K562 (cell line): ENCODE measurements around the gene ZBED4. TPM values are rescaled to one million over a fixed set of nuclear protein-coding genes. Genes with fewer than 3 reads are reported as not detected.

ENCODE experiments used
- ATAC-seq: fragments of 200-7000 bp; cut with Tn5 transposase; 3 replicates; pipeline ENCODE4 v1.9.1; 2020; ENCODE audit warnings: moderate library complexity
- BruUV-seq: library from RNA; stranded (reverse); fragments of 400-500 nt; replicated peaks from 2 replicates; lab custom pipeline; 2021; lab: Mats Ljungman, UMichigan
- CTCF ChIA-PET: fragments of 300-600 bp; formaldehyde crosslinking; extraction: SDS; loops from one replicate; lab custom pipeline; 2021; ENCODE audit warnings: low intra/inter-chr PET ratio; lab: Yijun Ruan, JAX
- POLR2A ChIA-PET: fragments of 300-600, 350-650 bp; sonication (Branson Sonifier 250); formaldehyde crosslinking; extraction: SDS; loops from one replicate; lab custom pipeline; 2021; ENCODE audit warnings: antibody characterized with exemption, inconsistent platforms; lab: Yijun Ruan, JAX
- DNase-seq, 4 experiments: peaks; one replicate each; pipeline versions ENCODE4 v3.0.0 to v3.0.0-alpha.2; 2011 to 2018; ENCODE audit warnings: low spot score in 3 of 4, mixed read lengths in 3 of 4; ENCODE audit errors: extremely low read depth in 1 of 4
- FAIRE-seq: peaks from 2 replicates; lab custom pipeline; 2011; peaks lifted over from hg19 to GRCh38; lab: Jason Lieb, UNC
- H2AFZ ChIP-seq: 2 replicates; pipeline ENCODE4 v1.6.0; 2011; ENCODE audit warnings: low read depth, low read length, control low read depth, inconsistent platforms
- H3K27ac ChIP-seq: fragments of 200-600 bp; 3 replicates; pipeline ENCODE4 v1.8.0; 2011; ENCODE audit warnings: low read depth, mild to moderate bottlenecking, control low read depth, inconsistent platforms, low read length, moderate library complexity, mixed read lengths; ENCODE audit errors: extremely low read depth
- H3K27me3 ChIP-seq, 2 experiments: fragments of 300-600 bp in 1 of 2; 2 replicates in 1 of 2; 3 replicates in 1 of 2; pipeline versions ENCODE4 v1.6.0 to v1.8.0; 2011; ENCODE audit warnings: inconsistent platforms in 2 of 2, low read length in 2 of 2, mild to moderate bottlenecking in 1 of 2, mixed read lengths in 1 of 2, moderate library complexity in 1 of 2; ENCODE audit not compliant: control insufficient read depth in 2 of 2, insufficient read depth in 2 of 2
- H3K36me3 ChIP-seq: fragments of 300-600 bp; 3 replicates; pipeline ENCODE4 v1.8.0; 2011; ENCODE audit warnings: mild to moderate bottlenecking, low read length, inconsistent platforms; ENCODE audit not compliant: control insufficient read depth, insufficient read depth
- H3K4me1 ChIP-seq, 2 experiments: fragments of 200-600 bp in 1 of 2; replicated peaks in 1 of 2; 2 replicates in 1 of 2; 3 replicates in 1 of 2; pipeline versions ENCODE4 v1.5.1 to v1.8.0; 2011; ENCODE audit warnings: inconsistent platforms in 2 of 2, low read length in 2 of 2, mild to moderate bottlenecking in 1 of 2, mixed read lengths in 1 of 2, moderate library complexity in 1 of 2; ENCODE audit not compliant: control insufficient read depth in 2 of 2, insufficient read depth in 2 of 2
- H3K4me2 ChIP-seq: 2 replicates; pipeline ENCODE4 v1.6.1; 2011; ENCODE audit warnings: low read length, control low read depth, inconsistent platforms, mixed read lengths; ENCODE audit not compliant: insufficient read depth
- H3K4me3 ChIP-seq: fragments of 200-600 bp; sonication (generic), shearing (Covaris generic); 2 replicates; pipeline ENCODE4 v1.5.1; 2016; ENCODE audit warnings: control low read depth, inconsistent platforms
- H3K79me2 ChIP-seq: fragments of 200-600 bp; 3 replicates; pipeline ENCODE4 v1.8.0; 2011; ENCODE audit warnings: low read length, inconsistent platforms; ENCODE audit not compliant: control insufficient read depth, insufficient read depth
- H3K9ac ChIP-seq, 2 experiments: 2 replicates each; pipeline versions ENCODE4 v1.6.0 to v1.6.1; 2011; ENCODE audit warnings: low read depth in 2 of 2, low read length in 2 of 2, control low read depth in 1 of 2, inconsistent platforms in 1 of 2, mild to moderate bottlenecking in 1 of 2, mixed read lengths in 1 of 2; ENCODE audit not compliant: insufficient read depth in 1 of 2
- H3K9me1 ChIP-seq: one replicate; pipeline ENCODE4 v1.6.0; 2011; ENCODE audit warnings: inconsistent platforms, mild to moderate bottlenecking, low read length, moderate library complexity; ENCODE audit not compliant: control insufficient read depth, insufficient read depth
- H3K9me3 ChIP-seq: replicated peaks from 2 replicates; pipeline ENCODE4 v1.5.1; 2011; ENCODE audit warnings: low read depth, low read length, inconsistent platforms; ENCODE audit not compliant: control insufficient read depth, insufficient read depth
- H4K20me1 ChIP-seq: replicated peaks from 2 replicates; pipeline ENCODE4 v1.6.1; 2011; ENCODE audit warnings: low read length, inconsistent platforms, mixed read lengths; ENCODE audit not compliant: control insufficient read depth, insufficient read depth
- EGR1 ChIP-seq: fragments of 450-650 bp; conservative IDR thresholded peaks from 2 replicates; pipeline ENCODE4 v1.6.1; 2017; ENCODE audit warnings: mild to moderate bottlenecking
- FOXA1 ChIP-seq: fragments of 450-650 bp; IDR thresholded peaks from 2 replicates; pipeline ENCODE4 v1.6.1; 2016; ENCODE audit warnings: mild to moderate bottlenecking, borderline replicate concordance
- FOXJ3 ChIP-seq: sonication (generic); formaldehyde crosslinking; IDR thresholded peaks from 2 replicates; pipeline ENCODE4 v1.4.0; 2020; ENCODE audit warnings: mild to moderate bottlenecking, missing genetic modification reagents
- KDM5B ChIP-seq: fragments of 200-600 bp; sonication (generic); IDR thresholded peaks from 2 replicates; pipeline ENCODE4 v1.6.1; 2012; ENCODE audit warnings: low read depth, mild to moderate bottlenecking, moderate library complexity, low read length, control low read depth, inconsistent platforms; ENCODE audit not compliant: insufficient replicate concordance
- NR1H2 ChIP-seq: sonication (generic); formaldehyde crosslinking; IDR thresholded peaks from 2 replicates; pipeline ENCODE4 v1.4.0; 2020; ENCODE audit warnings: mild to moderate bottlenecking, missing genetic modification reagents
- PURB ChIP-seq: sonication (generic); formaldehyde crosslinking; IDR thresholded peaks from 2 replicates; pipeline ENCODE4 v1.9.0; 2021; ENCODE audit warnings: low read depth, mild to moderate bottlenecking, missing genetic modification reagents
- SMARCB1 ChIP-seq: IDR thresholded peaks from 2 replicates; pipeline ENCODE4 v1.6.1; 2011; ENCODE audit warnings: improper control_type of control experiment, low read depth; ENCODE audit not compliant: insufficient read length
- SP1 ChIP-seq: sonication (generic); formaldehyde crosslinking; IDR thresholded peaks from 2 replicates; pipeline ENCODE4 v1.8.1; 2022; ENCODE audit warnings: mild to moderate bottlenecking, missing genetic modification reagents
- WGBS: fragments of 100-300 bp; shearing (Covaris generic); methylation state at CpG from one replicate; pipeline ENCODE4 v1.1.6; 2016; ENCODE audit warnings: low coverage, mixed read lengths; ENCODE audit not compliant: insufficient coverage; ENCODE audit errors: missing lambda C conversion rate; 5-methylcytosine and 5-hydroxymethylcytosine counted together
- in situ Hi-C: fragments of 300-500 bp; cut with MboI; formaldehyde crosslinking; loops from 4 replicates; pipeline ENCODE4 v1.15.0; 2018; ENCODE audit warnings: inconsistent platforms, mixed read lengths
- intact Hi-C: fragments of 100-400 bp; cut with micrococcal nuclease; formaldehyde crosslinking; loops from 2 replicates; pipeline ENCODE4 v1.14.2; 2022
- polyA plus RNA-seq, 8 experiments: library from polyadenylated mRNA; depleted of rRNA in 4 of 8; stranded (reverse) in 5 of 8; unstranded in 3 of 8; fragments of >200 nt; fragmentation: Nextera tagmentation in 2 of 8; fragmentation: Illumina TruSeq in 1 of 8; extraction: Ambion mirVana in 2 of 8; extraction: Trizol in 1 of 8; gene quantifications; 2 replicates each; pipeline versions ENCODE4 v1.2.1 to v1.2.3, GENCODE V29; 2011 to 2014; ENCODE audit warnings: inconsistent platforms in 1 of 8, missing spikeins in 1 of 8
- total RNA-seq, 7 experiments: library from RNA; depleted of rRNA in 6 of 7; stranded (reverse); fragments of >200 nt in 6 of 7; fragmentation: Illumina TruSeq in 2 of 7; extraction: Trizol in 2 of 7; gene quantifications; 2 replicates each; pipeline versions ENCODE4 v1.2.1 to v1.2.3, GENCODE V29; 2011 to 2021; ENCODE audit warnings: low replicate concordance in 1 of 7
- TF ChIP-seq, protein P1 (sequence below): fragments of 450-650 bp; formaldehyde crosslinking; IDR thresholded peaks from 2 replicates; pipeline ENCODE4 v1.4.0; 2020; ENCODE audit warnings: mild to moderate bottlenecking, moderate library complexity
- TF ChIP-seq, protein P2 (sequence below): fragments of 450-650 bp; IDR thresholded peaks from 2 replicates; pipeline ENCODE4 v1.6.1; 2018; ENCODE audit not compliant: partially characterized antibody

The ZBED4 gene
- total and polyA plus RNA-seq, 9 of the 15 experiments (the other 6 are each of a cell fraction or from before 2014, with no cell fraction given) = 1.5 to 16.8 (median 7.4) TPM

DNA sequence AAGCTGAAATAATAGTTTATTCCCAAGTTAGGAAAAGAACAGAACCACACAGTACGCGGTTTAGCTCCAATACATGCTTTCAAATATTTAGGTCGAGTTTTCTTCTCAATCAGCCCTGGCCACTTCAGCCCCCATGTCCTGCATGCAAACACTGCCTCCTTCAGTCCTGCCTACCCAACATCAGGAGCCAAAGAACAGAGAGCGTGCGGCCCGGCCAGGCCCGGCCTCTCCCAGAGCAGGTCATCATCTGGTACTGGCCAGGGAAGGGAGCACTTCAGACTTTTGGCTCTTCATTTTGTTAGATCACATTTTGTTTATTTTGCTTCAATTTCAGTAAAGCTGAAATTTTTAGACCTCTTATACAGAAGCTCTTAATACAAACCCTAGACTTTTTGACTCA lies 32.7 kb upstream of the ZBED4 start:
- Histone ChIP-seq H4K20me1 (peaks cover 16% of the 10 kb centered on the region; the same call in 1 of the 2 replicates), H3K4me2 (no peak overlapping the region), H2AFZ (no peak overlapping the region), H3K27ac (no peak overlapping the region), H3K36me3 (peaks cover 81% of the 10 kb centered on the region; the same call in 2 of the 3 replicates), H3K27me3 (no peaks in the 10 kb centered on the region), H3K79me2 (peaks cover 89% of the 10 kb centered on the region), H3K9ac (no peak overlapping the region), H3K9me3 (no peaks in the 10 kb centered on the region), H3K4me1 (peaks cover 5 to 25% of the 10 kb centered on the region in 2 experiments; a peak in 4 of 5 replicates), H3K9me1 (peaks cover 4% of the 10 kb centered on the region), H3K4me3 (no peak overlapping the region)
- ChIA-PET POLR2A (interaction anchor here (0.6 to 1.2 kb wide), 3 partner anchors 8 to 126 kb away, joined by 3 to 4 read pairs (median 3); no protein-coding TSS in a partner anchor), CTCF (no interaction called here)
- FAIRE-seq = no peak
- 90% methylated on average over 7 of the region's 7 CpGs for WGBS
- TSS peak; percentile 4 for BruUV-seq
- DNase-seq = no peak
- in situ Hi-C loops = loop anchor here (10.0 kb wide), 1 partner anchor 94 kb away; the partner anchor contains the start of genes ALG12 and CRELD2
- TF ChIP-seq KDM5B = no peak
- TF ChIP-seq, protein P1, sequence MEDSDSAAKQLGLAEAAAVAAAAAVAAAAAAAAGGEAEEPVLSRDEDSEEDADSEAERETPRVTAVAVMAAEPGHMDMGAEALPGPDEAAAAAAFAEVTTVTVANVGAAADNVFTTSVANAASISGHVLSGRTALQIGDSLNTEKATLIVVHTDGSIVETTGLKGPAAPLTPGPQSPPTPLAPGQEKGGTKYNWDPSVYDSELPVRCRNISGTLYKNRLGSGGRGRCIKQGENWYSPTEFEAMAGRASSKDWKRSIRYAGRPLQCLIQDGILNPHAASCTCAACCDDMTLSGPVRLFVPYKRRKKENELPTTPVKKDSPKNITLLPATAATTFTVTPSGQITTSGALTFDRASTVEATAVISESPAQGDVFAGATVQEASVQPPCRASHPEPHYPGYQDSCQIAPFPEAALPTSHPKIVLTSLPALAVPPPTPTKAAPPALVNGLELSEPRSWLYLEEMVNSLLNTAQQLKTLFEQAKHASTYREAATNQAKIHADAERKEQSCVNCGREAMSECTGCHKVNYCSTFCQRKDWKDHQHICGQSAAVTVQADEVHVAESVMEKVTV = no peak
- TF ChIP-seq, protein P2, sequence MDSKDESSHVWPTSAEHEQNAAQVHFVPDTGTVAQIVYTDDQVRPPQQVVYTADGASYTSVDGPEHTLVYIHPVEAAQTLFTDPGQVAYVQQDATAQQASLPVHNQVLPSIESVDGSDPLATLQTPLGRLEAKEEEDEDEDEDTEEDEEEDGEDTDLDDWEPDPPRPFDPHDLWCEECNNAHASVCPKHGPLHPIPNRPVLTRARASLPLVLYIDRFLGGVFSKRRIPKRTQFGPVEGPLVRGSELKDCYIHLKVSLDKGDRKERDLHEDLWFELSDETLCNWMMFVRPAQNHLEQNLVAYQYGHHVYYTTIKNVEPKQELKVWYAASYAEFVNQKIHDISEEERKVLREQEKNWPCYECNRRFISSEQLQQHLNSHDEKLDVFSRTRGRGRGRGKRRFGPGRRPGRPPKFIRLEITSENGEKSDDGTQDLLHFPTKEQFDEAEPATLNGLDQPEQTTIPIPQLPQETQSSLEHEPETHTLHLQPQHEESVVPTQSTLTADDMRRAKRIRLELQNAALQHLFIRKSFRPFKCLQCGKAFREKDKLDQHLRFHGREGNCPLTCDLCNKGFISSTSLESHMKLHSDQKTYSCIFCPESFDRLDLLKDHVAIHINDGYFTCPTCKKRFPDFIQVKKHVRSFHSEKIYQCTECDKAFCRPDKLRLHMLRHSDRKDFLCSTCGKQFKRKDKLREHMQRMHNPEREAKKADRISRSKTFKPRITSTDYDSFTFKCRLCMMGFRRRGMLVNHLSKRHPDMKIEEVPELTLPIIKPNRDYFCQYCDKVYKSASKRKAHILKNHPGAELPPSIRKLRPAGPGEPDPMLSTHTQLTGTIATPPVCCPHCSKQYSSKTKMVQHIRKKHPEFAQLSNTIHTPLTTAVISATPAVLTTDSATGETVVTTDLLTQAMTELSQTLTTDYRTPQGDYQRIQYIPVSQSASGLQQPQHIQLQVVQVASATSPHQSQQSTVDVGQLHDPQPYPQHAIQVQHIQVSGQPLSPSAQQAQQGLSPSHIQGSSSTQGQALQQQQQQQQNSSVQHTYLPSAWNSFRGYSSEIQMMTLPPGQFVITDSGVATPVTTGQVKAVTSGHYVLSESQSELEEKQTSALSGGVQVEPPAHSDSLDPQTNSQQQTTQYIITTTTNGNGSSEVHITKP = no peak
- no peak for TF ChIP-seq SMARCB1
- no peak for TF ChIP-seq PURB (CRISPR knock-in tag)
- TF ChIP-seq EGR1 = no peak
- TF ChIP-seq FOXJ3 (CRISPR knock-in tag) = no peak
- TF ChIP-seq SP1 = no peak
- no peak for TF ChIP-seq NR1H2 (CRISPR knock-in tag)
- TF ChIP-seq FOXA1 = no peak
- ATAC-seq = peak; percentile 54; the same call in 2 of the 3 replicates
- intact Hi-C loops = no loop called here
